SK-N-MC (cell line): Measurements from ENCODE around the gene TPT1.

ENCODE experiments used
- DNase-seq: peaks from one replicate; pipeline ENCODE4 v3.0.0-alpha.2; 2011; ENCODE audit warnings: low read depth, low spot score
- H3K27ac ChIP-seq: fragments of 200-600 bp; sonication (generic); 2 replicates; pipeline ENCODE4 v1.5.1; 2016; ENCODE audit warnings: mixed run types
- H3K36me3 ChIP-seq: fragments of 200-600 bp; sonication (generic); 2 replicates; pipeline ENCODE4 v1.6.1; 2017; ENCODE audit warnings: antibody characterized with exemption, low read length, mixed read lengths; ENCODE audit not compliant: insufficient read depth
- H3K4me3 ChIP-seq: fragments of 200-600 bp; sonication (generic); 2 replicates; pipeline ENCODE4 v1.5.1; 2016
- H3K9ac ChIP-seq: fragments of 200-600 bp; sonication (generic); 2 replicates; pipeline ENCODE4 v1.8.0; 2017; ENCODE audit warnings: mixed run types, mixed read lengths; ENCODE audit not compliant: insufficient read length
- H3K9me3 ChIP-seq: fragments of 200-600 bp; sonication (generic); 2 replicates; pipeline ENCODE4 v1.6.1; 2017; ENCODE audit warnings: low read depth, mild to moderate bottlenecking, antibody characterized with exemption, low read length, moderate library complexity, mixed read lengths
- EZH2 ChIP-seq: fragments of 200-600 bp; sonication (generic); IDR thresholded peaks from one replicate; pipeline ENCODE4 v1.6.1; 2017; ENCODE audit warnings: antibody characterized with exemption
- FOXP2 ChIP-seq: optimal IDR thresholded peaks from 2 replicates; pipeline ENCODE3; 2011; ENCODE audit warnings: mild to moderate bottlenecking, moderate library complexity; ENCODE audit not compliant: insufficient read depth; ENCODE audit errors: extremely low read length, control extremely low read depth
- POLR2AphosphoS5 ChIP-seq: IDR thresholded peaks from 2 replicates; pipeline ENCODE4 v1.6.1; 2012; ENCODE audit warnings: mild to moderate bottlenecking, low read depth, low read length, borderline replicate concordance

TPT1 gene

GRCh38 chr13:45340422-45341033, 455 bp downstream of the TPT1 start:
- no peak for DNase-seq
- Histone ChIP-seq H3K9me3 (no peaks in the 10 kb centered on the region), H3K9ac (peak overlapping the region; percentile 98), H3K27ac (peak overlapping the region; percentile 93), H3K4me3 (peak overlapping the region; percentile 99), H3K36me3 (peaks cover 58% of the 10 kb centered on the region)
- TF ChIP-seq POLR2AphosphoS5 = no peak; the same call in 1 of the 2 replicates
- no peak for TF ChIP-seq FOXP2
- TF ChIP-seq EZH2 = no peak

- H3K27ac ChIP-seq = no peak overlapping the region
- H3K9me3 ChIP-seq = no peaks in the 10 kb centered on the region
- peak overlapping the region; percentile 98 for H3K9ac ChIP-seq
- peaks cover 61% of the 10 kb centered on the region for H3K36me3 ChIP-seq
- no peak for TF ChIP-seq FOXP2
- no peak for TF ChIP-seq POLR2AphosphoS5
- no peak for TF ChIP-seq EZH2
- DNase-seq = no peak
- peak overlapping the region; percentile 99 for H3K4me3 ChIP-seq
Observed at GRCh38 chr13:45339867-45340266, 1.1 kb downstream of the TPT1 start.

- Histone ChIP-seq H3K36me3 (peaks cover 61% of the 10 kb centered on the region), H3K4me3 (peak overlapping the region; percentile 99), H3K27ac (no peak overlapping the region), H3K9me3 (no peaks in the 10 kb centered on the region), H3K9ac (peak overlapping the region; percentile 98)
- DNase-seq = no peak
- TF ChIP-seq FOXP2 (no peak), EZH2 (no peak), POLR2AphosphoS5 (no peak)
Observed at GRCh38 chr13:45339399-45339798, 1.6 kb downstream of the TPT1 start.

- Histone ChIP-seq H3K9me3 (no peaks in the 10 kb centered on the region), H3K9ac (peak overlapping the region; percentile 24), H3K27ac (peak overlapping the region; percentile 57; the same call in 1 of the 2 replicates), H3K4me3 (peak overlapping the region; percentile 99), H3K36me3 (peaks cover 63% of the 10 kb centered on the region)
- no peak for DNase-seq
- no peak for TF ChIP-seq POLR2AphosphoS5
- no peak for TF ChIP-seq FOXP2
- TF ChIP-seq EZH2 = no peak
Observed at GRCh38 chr13:45337803-45338202, 3.2 kb downstream of the TPT1 start.

GRCh38 chr13:45337395-45337794, 3.6 kb downstream of the TPT1 start:
- TF ChIP-seq EZH2 = no peak
- no peak for TF ChIP-seq FOXP2
- no peak for TF ChIP-seq POLR2AphosphoS5
- H3K9me3 ChIP-seq = no peaks in the 10 kb centered on the region
- H3K9ac ChIP-seq = peak overlapping the region; percentile 24
- no peak for DNase-seq
- H3K27ac ChIP-seq = no peak overlapping the region
- H3K4me3 ChIP-seq = peak overlapping the region; percentile 99; the same call in 1 of the 2 replicates
- H3K36me3 ChIP-seq = peaks cover 63% of the 10 kb centered on the region

- H3K4me3 ChIP-seq = no peak overlapping the region
- no peak overlapping the region for H3K9ac ChIP-seq
- no peak for DNase-seq
- no peaks in the 10 kb centered on the region for H3K9me3 ChIP-seq
- TF ChIP-seq POLR2AphosphoS5 (no peak; the same call in 1 of the 2 replicates), EZH2 (no peak), FOXP2 (no peak)
- peak overlapping the region; percentile 79; the same call in 1 of the 2 replicates for H3K27ac ChIP-seq
- peaks cover 63% of the 10 kb centered on the region for H3K36me3 ChIP-seq
Observed at GRCh38 chr13:45336025-45336800, 4.8 kb downstream of the TPT1 start.

GRCh38 chr13:45335397-45336024, 5.5 kb downstream of the TPT1 start:
- TF ChIP-seq POLR2AphosphoS5 = peak; percentile 56
- TF ChIP-seq EZH2 = no peak
- no peak for DNase-seq
- Histone ChIP-seq H3K9ac (no peak overlapping the region), H3K4me3 (no peak overlapping the region), H3K9me3 (no peaks in the 10 kb centered on the region), H3K27ac (peak overlapping the region; percentile 79), H3K36me3 (peaks cover 63% of the 10 kb centered on the region)
